Osteocyte (in vitro differentiated cells): ENCODE results near the gene ANKRD13D. TPM values are rescaled to one million over a fixed set of nuclear protein-coding genes. Genes with fewer than 3 reads are reported as not detected.

Source experiments
- DNase-seq: peaks from one replicate; pipeline ENCODE4 v3.0.0; 2021; ENCODE audit warnings: mixed read lengths; ENCODE audit not compliant: unreplicated experiment; ENCODE audit errors: extremely low spot score
- H3K27ac Mint-ChIP-seq: one replicate; pipeline ENCODE4 v1.8.0; 2021; ENCODE audit warnings: mild to moderate bottlenecking, mixed read lengths; ENCODE audit not compliant: unreplicated experiment
- H3K27me3 Mint-ChIP-seq: one replicate; pipeline ENCODE4 v1.8.0; 2021; ENCODE audit warnings: mixed read lengths; ENCODE audit not compliant: unreplicated experiment
- H3K36me3 Mint-ChIP-seq: one replicate; pipeline ENCODE4 v1.8.0; 2021; ENCODE audit warnings: mixed read lengths; ENCODE audit not compliant: unreplicated experiment
- H3K4me1 Mint-ChIP-seq: one replicate; pipeline ENCODE4 v1.8.0; 2021; ENCODE audit warnings: mixed read lengths; ENCODE audit not compliant: unreplicated experiment
- H3K4me3 Mint-ChIP-seq: one replicate; pipeline ENCODE4 v1.8.0; 2021; ENCODE audit warnings: mild to moderate bottlenecking, moderate library complexity, mixed read lengths; ENCODE audit not compliant: unreplicated experiment
- H3K9me3 Mint-ChIP-seq: one replicate; pipeline ENCODE4 v1.8.0; 2021; ENCODE audit warnings: mixed read lengths; ENCODE audit not compliant: unreplicated experiment
- CTCF ChIP-seq: fragments of 200-600 bp; sonication (generic); IDR thresholded peaks from 2 replicates; pipeline ENCODE4 v1.5.0; 2021; ENCODE audit warnings: antibody characterized with exemption, mild to moderate bottlenecking, moderate library complexity
- total RNA-seq: library from RNA; stranded (reverse); gene quantifications from 2 replicates; pipeline ENCODE4 v1.2.1, GENCODE V29; 2021

ANKRD13D gene
- total RNA-seq, 1 donor from 2014 or later, result 56.2 TPM

- Mint-ChIP-seq H3K27me3 (no peaks in the 10 kb centered on the region), H3K9me3 (no peaks in the 10 kb centered on the region), H3K27ac (no peak overlapping the region), H3K4me1 (no peaks in the 10 kb centered on the region), H3K36me3 (no peaks in the 10 kb centered on the region), H3K4me3 (no peak overlapping the region)
- no peak for DNase-seq
- no peak for TF ChIP-seq CTCF
Measured at GRCh38 chr11:67332081-67332691, 43.1 kb downstream of the ANKRD13D start.

- no peaks in the 10 kb centered on the region for H3K9me3 Mint-ChIP-seq
- no peak for DNase-seq
- H3K36me3 Mint-ChIP-seq, result peaks cover 2% of the 10 kb centered on the region
- H3K27me3 Mint-ChIP-seq, result no peaks in the 10 kb centered on the region
- H3K4me3 Mint-ChIP-seq, result no peak overlapping the region
- no peak for TF ChIP-seq CTCF
- no peaks in the 10 kb centered on the region for H3K4me1 Mint-ChIP-seq
- H3K27ac Mint-ChIP-seq, result no peak overlapping the region
Measured at GRCh38 chr11:67337257-67337656, 48.2 kb downstream of the ANKRD13D start.

DNA sequence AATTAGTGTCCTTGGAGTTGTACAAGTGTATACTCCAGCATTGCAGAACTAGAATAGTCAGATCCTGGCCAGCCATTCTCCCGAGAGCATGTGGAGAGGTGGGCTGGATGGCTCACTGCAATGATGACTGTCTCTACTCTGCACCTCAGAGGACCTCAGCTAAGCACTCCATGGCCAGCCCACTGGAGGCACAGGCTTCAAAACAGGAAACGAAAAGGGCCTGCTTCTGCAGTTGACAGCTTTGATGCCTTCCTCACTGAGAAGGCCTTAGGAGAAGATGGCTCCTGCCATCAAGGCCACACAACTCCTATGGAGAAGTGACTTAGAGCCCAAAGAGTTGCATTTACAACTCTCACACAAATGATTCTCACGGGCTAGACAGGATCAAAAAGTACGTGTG lies 55.2 kb downstream of the ANKRD13D start:
- H3K36me3 Mint-ChIP-seq, result no peaks in the 10 kb centered on the region
- TF ChIP-seq CTCF, result no peak
- no peaks in the 10 kb centered on the region for H3K27me3 Mint-ChIP-seq
- no peaks in the 10 kb centered on the region for H3K9me3 Mint-ChIP-seq
- H3K27ac Mint-ChIP-seq, result no peak overlapping the region
- peaks cover 18% of the 10 kb centered on the region for H3K4me1 Mint-ChIP-seq
- no peak overlapping the region for H3K4me3 Mint-ChIP-seq
- DNase-seq, result no peak

GRCh38 chr11:67345247-67345919 lies 56.3 kb downstream of the ANKRD13D start:
- Mint-ChIP-seq H3K9me3 (no peaks in the 10 kb centered on the region), H3K36me3 (no peaks in the 10 kb centered on the region), H3K27ac (no peak overlapping the region), H3K4me3 (no peak overlapping the region), H3K4me1 (peaks cover 20% of the 10 kb centered on the region), H3K27me3 (no peaks in the 10 kb centered on the region)
- TF ChIP-seq CTCF, result no peak
- DNase-seq, result no peak

- peak; percentile 67 for TF ChIP-seq CTCF
- H3K9me3 Mint-ChIP-seq, result no peaks in the 10 kb centered on the region
- H3K4me3 Mint-ChIP-seq, result no peak overlapping the region
- H3K27ac Mint-ChIP-seq, result no peak overlapping the region
- no peak for DNase-seq
- H3K4me1 Mint-ChIP-seq, result peaks cover 21% of the 10 kb centered on the region
- H3K36me3 Mint-ChIP-seq, result no peaks in the 10 kb centered on the region
- no peaks in the 10 kb centered on the region for H3K27me3 Mint-ChIP-seq
Measured at GRCh38 chr11:67345920-67346819, 57.1 kb downstream of the ANKRD13D start.
